Endothelial cell of umbilical vein (primary cell): ENCODE data around the gene FSD1. TPM values are rescaled to one million over a fixed set of nuclear protein-coding genes. Genes with fewer than 3 reads are reported as not detected.

Experiments
- BruUV-seq: library from RNA; stranded (reverse); fragments of 400-500 nt; replicated peaks from 2 replicates; lab custom pipeline; 2021; lab: Mats Ljungman, UMichigan
- CTCF ChIA-PET: fragments of 300-600, 350-600 bp; sonication (Branson Sonifier 250); formaldehyde crosslinking; loops from one replicate; lab custom pipeline; 2021; ENCODE audit warnings: antibody characterized with exemption, inconsistent platforms; lab: Charles Lee
- POLR2A ChIA-PET: fragments of 300-600, 350-600 bp; sonication (Branson Sonifier 250); formaldehyde crosslinking; loops from one replicate; lab custom pipeline; 2021; ENCODE audit warnings: antibody characterized with exemption, inconsistent platforms; lab: Charles Lee
- DNase-seq: peaks from one replicate; pipeline ENCODE4 v3.0.0-alpha.2; 2011; ENCODE audit warnings: low read depth, low spot score
- FAIRE-seq: peaks from 2 replicates; lab custom pipeline; 2011; peaks lifted over from hg19 to GRCh38; lab: Jason Lieb, UNC
- H2AFZ ChIP-seq: 2 replicates; pipeline ENCODE4 v1.6.0; 2012; ENCODE audit warnings: low read depth, low read length, control low read depth, inconsistent platforms
- H3K27ac ChIP-seq: 2 replicates; pipeline ENCODE4 v1.5.1; 2011; ENCODE audit warnings: low read depth, mild to moderate bottlenecking, control low read depth, low read length, moderate library complexity; ENCODE audit not compliant: insufficient read depth
- H3K27me3 ChIP-seq, 2 experiments: 2 replicates each; pipeline versions ENCODE4 v1.6.0 to v1.6.1; 2011; ENCODE audit warnings: low read length in 2 of 2, mixed read lengths in 1 of 2; ENCODE audit not compliant: control insufficient read depth in 2 of 2, insufficient read depth in 2 of 2
- H3K36me3 ChIP-seq, 2 experiments: 2 replicates in 1 of 2; 3 replicates in 1 of 2; pipeline ENCODE4 v1.5.1; 2011; ENCODE audit warnings: low read length in 2 of 2, mild to moderate bottlenecking in 1 of 2, moderate library complexity in 1 of 2; ENCODE audit not compliant: control insufficient read depth in 2 of 2, insufficient read depth in 2 of 2; ENCODE audit errors: extremely low read depth in 1 of 2
- H3K4me1 ChIP-seq: 3 replicates; pipeline ENCODE4 v1.5.1; 2011; ENCODE audit warnings: mild to moderate bottlenecking, low read length; ENCODE audit not compliant: control insufficient read depth, insufficient read depth; ENCODE audit errors: extremely low read depth
- H3K4me2 ChIP-seq: 2 replicates; pipeline ENCODE4 v1.6.1; 2011; ENCODE audit warnings: low read length, control low read depth, mixed read lengths; ENCODE audit not compliant: insufficient read depth
- H3K4me3 ChIP-seq, 3 experiments: fragments of 200-600 bp in 1 of 3; sonication (generic), shearing (Covaris generic) in 1 of 3; replicated peaks in 1 of 3; 2 replicates each; pipeline ENCODE4 v1.5.1; 2011 to 2016; ENCODE audit warnings: control low read depth in 3 of 3, low read length in 3 of 3, mild to moderate bottlenecking in 2 of 3, inconsistent platforms in 1 of 3, low read depth in 1 of 3, moderate library complexity in 1 of 3; ENCODE audit not compliant: insufficient read depth in 1 of 3
- H3K79me2 ChIP-seq: 2 replicates; pipeline ENCODE4 v1.6.0; 2012; ENCODE audit warnings: low read length, inconsistent platforms; ENCODE audit not compliant: control insufficient read depth, insufficient read depth
- H3K9ac ChIP-seq: replicated peaks from 2 replicates; pipeline ENCODE3; 2011; ENCODE audit warnings: low read length, control low read depth; ENCODE audit not compliant: insufficient read depth; ENCODE audit errors: extremely low read depth
- H3K9me1 ChIP-seq: replicated peaks from 3 replicates; pipeline ENCODE4 v1.6.0; 2011; ENCODE audit warnings: mild to moderate bottlenecking, low read length; ENCODE audit not compliant: control insufficient read depth, insufficient read depth; ENCODE audit errors: extremely low read depth
- H3K9me3 ChIP-seq: replicated peaks from 2 replicates; pipeline ENCODE4 v1.5.1; 2012; ENCODE audit warnings: low read length, inconsistent platforms; ENCODE audit not compliant: control insufficient read depth, insufficient read depth
- H4K20me1 ChIP-seq: replicated peaks from 2 replicates; pipeline ENCODE3; 2011; ENCODE audit warnings: mild to moderate bottlenecking, low read length; ENCODE audit not compliant: control insufficient read depth, insufficient read depth; ENCODE audit errors: extremely low read depth
- CTCF ChIP-seq, 2 donors: IDR thresholded peaks; 1 replicate in 1 of 2; 2 replicates in 1 of 2; pipeline ENCODE4 v1.5.1; 2011; ENCODE audit warnings: low read length in 2 of 2, mild to moderate bottlenecking in 2 of 2, moderate library complexity in 2 of 2, control low read depth in 1 of 2, inconsistent platforms in 1 of 2, low read depth in 1 of 2; ENCODE audit not compliant: insufficient read depth in 1 of 2; ENCODE audit errors: extremely low read depth in 1 of 2
- EZH2 ChIP-seq: IDR thresholded peaks from 2 replicates; pipeline ENCODE4 v1.6.1; 2012; ENCODE audit warnings: borderline replicate concordance, low read depth, mild to moderate bottlenecking, moderate library complexity, low read length, inconsistent platforms; ENCODE audit not compliant: severe bottlenecking
- FOS ChIP-seq: IDR thresholded peaks from 2 replicates; pipeline ENCODE4 v1.6.1; 2011; ENCODE audit warnings: mild to moderate bottlenecking, low read length, moderate library complexity, borderline replicate concordance; ENCODE audit not compliant: insufficient read depth
- GATA2 ChIP-seq: IDR thresholded peaks from 2 replicates; pipeline ENCODE4 v1.7.0; 2011; ENCODE audit warnings: low read depth, mild to moderate bottlenecking, moderate library complexity, mixed read lengths, low read length; ENCODE audit not compliant: insufficient read length, insufficient read depth
- JUN ChIP-seq: IDR thresholded peaks from 2 replicates; pipeline ENCODE4 v1.6.1; 2011; ENCODE audit warnings: borderline replicate concordance, low read depth; ENCODE audit not compliant: insufficient read length, insufficient read depth
- MAX ChIP-seq: IDR thresholded peaks from 2 replicates; pipeline ENCODE4 v1.6.1; 2011; ENCODE audit not compliant: insufficient read depth, insufficient read length
- MYC ChIP-seq: IDR thresholded peaks from one replicate; pipeline ENCODE4 v1.6.1; 2011; ENCODE audit warnings: mild to moderate bottlenecking, low read depth, low read length
- POLR2A ChIP-seq: IDR thresholded peaks from 2 replicates; pipeline ENCODE4 v1.6.1; 2012; ENCODE audit warnings: low read depth, mild to moderate bottlenecking, control low read depth, low read length
- POLR2AphosphoS5 ChIP-seq: IDR thresholded peaks from 2 replicates; pipeline ENCODE4 v1.6.1; 2012; ENCODE audit warnings: low read depth, mild to moderate bottlenecking, control low read depth, low read length, moderate library complexity; ENCODE audit not compliant: insufficient read depth
- dilution Hi-C: fragments of 300-500 bp; cut with MboI; formaldehyde crosslinking; loops from one replicate; pipeline ENCODE4 v1.15.0; 2019; ENCODE audit warnings: low sequenced_read_pairs; ENCODE audit not compliant: extremely low pct_ligation_motif_present
- intact Hi-C: fragments of 100-400 bp; cut with micrococcal nuclease; formaldehyde crosslinking; loops from one replicate; pipeline ENCODE4 v1.10.0; 2022
- polyA plus RNA-seq, 4 experiments: library from polyadenylated mRNA; depleted of rRNA in 3 of 4; stranded (reverse) in 3 of 4; unstranded in 1 of 4; fragments of >200 nt; gene quantifications; 2 replicates each; pipeline versions ENCODE4 v1.2.1 to v1.2.3, GENCODE V29; 2011 to 2012; ENCODE audit warnings: missing spikeins in 1 of 4
- total RNA-seq: library from RNA; stranded (reverse); gene quantifications from 2 replicates; pipeline ENCODE4 v1.2.3, GENCODE V29; 2021

Gene FSD1
- total and polyA plus RNA-seq, 2 donors (not counting 3 experiments of a cell fraction or from before 2014, with no cell fraction given): 25.8 to 55.5 TPM

DNA sequence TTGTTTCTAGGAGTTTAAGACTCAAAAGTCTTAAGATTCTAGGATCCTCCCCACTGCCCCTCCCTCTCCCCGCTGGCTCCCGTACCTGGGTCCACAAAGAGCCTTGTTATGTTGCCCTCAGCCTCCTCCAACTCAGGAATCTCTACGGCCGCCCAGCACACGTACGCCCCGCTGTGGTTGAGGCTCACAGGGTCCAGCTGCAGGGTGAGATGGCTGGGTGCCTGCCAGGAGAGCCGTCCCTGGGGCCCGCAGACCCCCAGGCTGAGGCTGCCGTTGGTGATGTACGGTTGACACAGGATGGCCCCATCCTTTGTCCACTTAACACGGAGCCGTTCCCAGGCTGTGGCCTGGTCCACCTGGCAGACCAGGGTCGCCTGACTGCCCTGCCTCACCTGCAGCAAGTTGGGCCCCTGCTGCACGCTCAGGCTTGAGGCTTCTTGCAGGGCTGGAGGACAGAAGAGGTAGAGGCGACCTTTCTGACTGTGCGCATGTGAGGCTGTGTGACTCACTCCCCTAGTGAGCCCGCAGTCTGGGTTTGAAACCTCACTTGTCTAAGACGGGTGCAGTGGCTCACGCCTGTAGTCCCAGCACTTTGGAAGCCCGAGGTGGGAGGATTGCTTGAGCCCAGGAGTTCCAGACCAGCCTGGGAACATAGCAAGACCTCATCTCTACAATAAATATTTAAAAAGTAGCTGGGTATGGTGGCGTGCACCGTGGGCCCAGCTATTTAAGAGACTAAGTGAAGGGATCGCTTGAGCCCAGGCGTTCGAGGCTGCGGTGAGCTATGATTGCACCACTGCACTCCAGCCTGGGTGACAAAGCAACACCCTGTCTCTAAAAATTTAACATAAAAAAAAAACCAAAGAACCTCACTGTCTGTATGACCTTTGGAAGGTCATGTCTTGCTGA, 6.2 kb upstream of the FSD1 start:
- H3K9me3 ChIP-seq: no peaks in the 10 kb centered on the region
- intact Hi-C loops: no loop called here
- no peak overlapping the region for H3K4me2 ChIP-seq
- no peak overlapping the region for H3K9ac ChIP-seq
- no peaks in the 10 kb centered on the region for H3K79me2 ChIP-seq
- dilution Hi-C loops: no loop called here
- no peak overlapping the region for H3K4me3 ChIP-seq
- DNase-seq (no peak), FAIRE-seq (no peak)
- no peak overlapping the region for H2AFZ ChIP-seq
- POLR2A ChIA-PET: no interaction called here
- H3K27ac ChIP-seq: no peak overlapping the region
- no peaks in the 10 kb centered on the region for H3K4me1 ChIP-seq
- no peaks in the 10 kb centered on the region for H3K36me3 ChIP-seq
- H3K9me1 ChIP-seq: no peaks in the 10 kb centered on the region
- TF ChIP-seq CTCF (IDR thresholded peaks at IDR 0.05; ENCODE audit: extremely low read depth in 1 of 2, insufficient read depth in 1 of 2, low read depth in 1 of 2, low read length in 2 of 2) (no peak), GATA2 (no peak), MAX (no peak), FOS (no peak), JUN (no peak), POLR2AphosphoS5 (no peak), EZH2 (no peak), MYC (no peak), POLR2A (no peak)
- no TSS peak for BruUV-seq
- no peaks in the 10 kb centered on the region for H3K27me3 ChIP-seq
- CTCF ChIA-PET: interaction anchor here (1.3 to 2.0 kb wide), 2 partner anchors 31 to 54 kb away, joined by 5 to 7 read pairs; no protein-coding TSS in a partner anchor
- no peaks in the 10 kb centered on the region for H4K20me1 ChIP-seq
